Endothelial cell of umbilical vein (primary cell): ENCODE data around the gene CTNND2. TPM values are rescaled to one million over a fixed set of nuclear protein-coding genes. Genes with fewer than 3 reads are reported as not detected.

Experiments
- BruUV-seq: library from RNA; stranded (reverse); fragments of 400-500 nt; replicated peaks from 2 replicates; lab custom pipeline; 2021; lab: Mats Ljungman, UMichigan
- CTCF ChIA-PET: fragments of 300-600, 350-600 bp; sonication (Branson Sonifier 250); formaldehyde crosslinking; loops from one replicate; lab custom pipeline; 2021; ENCODE audit warnings: antibody characterized with exemption, inconsistent platforms; lab: Charles Lee
- POLR2A ChIA-PET: fragments of 300-600, 350-600 bp; sonication (Branson Sonifier 250); formaldehyde crosslinking; loops from one replicate; lab custom pipeline; 2021; ENCODE audit warnings: antibody characterized with exemption, inconsistent platforms; lab: Charles Lee
- DNase-seq: peaks from one replicate; pipeline ENCODE4 v3.0.0-alpha.2; 2011; ENCODE audit warnings: low read depth, low spot score
- FAIRE-seq: peaks from 2 replicates; lab custom pipeline; 2011; peaks lifted over from hg19 to GRCh38; lab: Jason Lieb, UNC
- H2AFZ ChIP-seq: 2 replicates; pipeline ENCODE4 v1.6.0; 2012; ENCODE audit warnings: low read depth, low read length, control low read depth, inconsistent platforms
- H3K27ac ChIP-seq: 2 replicates; pipeline ENCODE4 v1.5.1; 2011; ENCODE audit warnings: low read depth, mild to moderate bottlenecking, control low read depth, low read length, moderate library complexity; ENCODE audit not compliant: insufficient read depth
- H3K27me3 ChIP-seq, 2 experiments: 2 replicates each; pipeline versions ENCODE4 v1.6.0 to v1.6.1; 2011; ENCODE audit warnings: low read length in 2 of 2, mixed read lengths in 1 of 2; ENCODE audit not compliant: control insufficient read depth in 2 of 2, insufficient read depth in 2 of 2
- H3K36me3 ChIP-seq, 2 experiments: 2 replicates in 1 of 2; 3 replicates in 1 of 2; pipeline ENCODE4 v1.5.1; 2011; ENCODE audit warnings: low read length in 2 of 2, mild to moderate bottlenecking in 1 of 2, moderate library complexity in 1 of 2; ENCODE audit not compliant: control insufficient read depth in 2 of 2, insufficient read depth in 2 of 2; ENCODE audit errors: extremely low read depth in 1 of 2
- H3K4me1 ChIP-seq: 3 replicates; pipeline ENCODE4 v1.5.1; 2011; ENCODE audit warnings: mild to moderate bottlenecking, low read length; ENCODE audit not compliant: control insufficient read depth, insufficient read depth; ENCODE audit errors: extremely low read depth
- H3K4me2 ChIP-seq: 2 replicates; pipeline ENCODE4 v1.6.1; 2011; ENCODE audit warnings: low read length, control low read depth, mixed read lengths; ENCODE audit not compliant: insufficient read depth
- H3K4me3 ChIP-seq, 3 experiments: fragments of 200-600 bp in 1 of 3; sonication (generic), shearing (Covaris generic) in 1 of 3; replicated peaks in 1 of 3; 2 replicates each; pipeline ENCODE4 v1.5.1; 2011 to 2016; ENCODE audit warnings: control low read depth in 3 of 3, low read length in 3 of 3, mild to moderate bottlenecking in 2 of 3, inconsistent platforms in 1 of 3, low read depth in 1 of 3, moderate library complexity in 1 of 3; ENCODE audit not compliant: insufficient read depth in 1 of 3
- H3K79me2 ChIP-seq: 2 replicates; pipeline ENCODE4 v1.6.0; 2012; ENCODE audit warnings: low read length, inconsistent platforms; ENCODE audit not compliant: control insufficient read depth, insufficient read depth
- H3K9ac ChIP-seq: replicated peaks from 2 replicates; pipeline ENCODE3; 2011; ENCODE audit warnings: low read length, control low read depth; ENCODE audit not compliant: insufficient read depth; ENCODE audit errors: extremely low read depth
- H3K9me1 ChIP-seq: replicated peaks from 3 replicates; pipeline ENCODE4 v1.6.0; 2011; ENCODE audit warnings: mild to moderate bottlenecking, low read length; ENCODE audit not compliant: control insufficient read depth, insufficient read depth; ENCODE audit errors: extremely low read depth
- H3K9me3 ChIP-seq: replicated peaks from 2 replicates; pipeline ENCODE4 v1.5.1; 2012; ENCODE audit warnings: low read length, inconsistent platforms; ENCODE audit not compliant: control insufficient read depth, insufficient read depth
- H4K20me1 ChIP-seq: replicated peaks from 2 replicates; pipeline ENCODE3; 2011; ENCODE audit warnings: mild to moderate bottlenecking, low read length; ENCODE audit not compliant: control insufficient read depth, insufficient read depth; ENCODE audit errors: extremely low read depth
- CTCF ChIP-seq, 2 donors: IDR thresholded peaks; 1 replicate in 1 of 2; 2 replicates in 1 of 2; pipeline ENCODE4 v1.5.1; 2011; ENCODE audit warnings: low read length in 2 of 2, mild to moderate bottlenecking in 2 of 2, moderate library complexity in 2 of 2, control low read depth in 1 of 2, inconsistent platforms in 1 of 2, low read depth in 1 of 2; ENCODE audit not compliant: insufficient read depth in 1 of 2; ENCODE audit errors: extremely low read depth in 1 of 2
- EZH2 ChIP-seq: IDR thresholded peaks from 2 replicates; pipeline ENCODE4 v1.6.1; 2012; ENCODE audit warnings: borderline replicate concordance, low read depth, mild to moderate bottlenecking, moderate library complexity, low read length, inconsistent platforms; ENCODE audit not compliant: severe bottlenecking
- FOS ChIP-seq: IDR thresholded peaks from 2 replicates; pipeline ENCODE4 v1.6.1; 2011; ENCODE audit warnings: mild to moderate bottlenecking, low read length, moderate library complexity, borderline replicate concordance; ENCODE audit not compliant: insufficient read depth
- GATA2 ChIP-seq: IDR thresholded peaks from 2 replicates; pipeline ENCODE4 v1.7.0; 2011; ENCODE audit warnings: low read depth, mild to moderate bottlenecking, moderate library complexity, mixed read lengths, low read length; ENCODE audit not compliant: insufficient read length, insufficient read depth
- JUN ChIP-seq: IDR thresholded peaks from 2 replicates; pipeline ENCODE4 v1.6.1; 2011; ENCODE audit warnings: borderline replicate concordance, low read depth; ENCODE audit not compliant: insufficient read length, insufficient read depth
- MAX ChIP-seq: IDR thresholded peaks from 2 replicates; pipeline ENCODE4 v1.6.1; 2011; ENCODE audit not compliant: insufficient read depth, insufficient read length
- MYC ChIP-seq: IDR thresholded peaks from one replicate; pipeline ENCODE4 v1.6.1; 2011; ENCODE audit warnings: mild to moderate bottlenecking, low read depth, low read length
- POLR2A ChIP-seq: IDR thresholded peaks from 2 replicates; pipeline ENCODE4 v1.6.1; 2012; ENCODE audit warnings: low read depth, mild to moderate bottlenecking, control low read depth, low read length
- POLR2AphosphoS5 ChIP-seq: IDR thresholded peaks from 2 replicates; pipeline ENCODE4 v1.6.1; 2012; ENCODE audit warnings: low read depth, mild to moderate bottlenecking, control low read depth, low read length, moderate library complexity; ENCODE audit not compliant: insufficient read depth
- dilution Hi-C: fragments of 300-500 bp; cut with MboI; formaldehyde crosslinking; loops from one replicate; pipeline ENCODE4 v1.15.0; 2019; ENCODE audit warnings: low sequenced_read_pairs; ENCODE audit not compliant: extremely low pct_ligation_motif_present
- intact Hi-C: fragments of 100-400 bp; cut with micrococcal nuclease; formaldehyde crosslinking; loops from one replicate; pipeline ENCODE4 v1.10.0; 2022
- polyA plus RNA-seq, 4 experiments: library from polyadenylated mRNA; depleted of rRNA in 3 of 4; stranded (reverse) in 3 of 4; unstranded in 1 of 4; fragments of >200 nt; gene quantifications; 2 replicates each; pipeline versions ENCODE4 v1.2.1 to v1.2.3, GENCODE V29; 2011 to 2012; ENCODE audit warnings: missing spikeins in 1 of 4
- total RNA-seq: library from RNA; stranded (reverse); gene quantifications from 2 replicates; pipeline ENCODE4 v1.2.3, GENCODE V29; 2021

The CTNND2 gene
- total and polyA plus RNA-seq, 2 donors (not counting 3 experiments of a cell fraction or from before 2014, with no cell fraction given): not detected

GRCh38 chr5:11385901-11386293 lies 518.3 kb downstream of the CTNND2 start:
- no peak overlapping the region for H3K4me2 ChIP-seq
- POLR2A ChIA-PET: no interaction called here
- no peaks in the 10 kb centered on the region for H3K9me1 ChIP-seq
- H2AFZ ChIP-seq: no peak overlapping the region
- dilution Hi-C loops: no loop called here
- no peaks in the 10 kb centered on the region for H3K79me2 ChIP-seq
- intact Hi-C loops: no loop called here
- no peaks in the 10 kb centered on the region for H3K36me3 ChIP-seq
- peaks cover 4% of the 10 kb centered on the region in 2 experiments for H3K27me3 ChIP-seq
- no peak overlapping the region for H3K9ac ChIP-seq
- DNase-seq (no peak), FAIRE-seq (no peak)
- H4K20me1 ChIP-seq: no peaks in the 10 kb centered on the region
- TF ChIP-seq MAX (no peak), FOS (no peak), GATA2 (no peak), JUN (no peak), POLR2A (no peak), POLR2AphosphoS5 (no peak), EZH2 (no peak), CTCF (IDR thresholded peaks at IDR 0.05; ENCODE audit: extremely low read depth in 1 of 2, insufficient read depth in 1 of 2, low read depth in 1 of 2, low read length in 2 of 2) (no peak), MYC (no peak)
- BruUV-seq: no TSS peak
- H3K9me3 ChIP-seq: no peaks in the 10 kb centered on the region
- H3K4me3 ChIP-seq: no peak overlapping the region
- H3K27ac ChIP-seq: no peak overlapping the region
- H3K4me1 ChIP-seq: no peaks in the 10 kb centered on the region
- CTCF ChIA-PET: no interaction called here
